ENCODE results near the gene HRH1. TPM values are rescaled to one million over a fixed set of nuclear protein-coding genes. Genes with fewer than 3 reads are reported as not detected.

The HRH1 gene
- total and polyA plus RNA-seq, 4 donors, result 2.3 to 8.3 (median 4.6) TPM

- Histone ChIP-seq H3K4me3 (no peak overlapping the region), H3K36me3 (ENCODE audit: control insufficient read depth in 4 of 4, insufficient read depth in 4 of 4, low read length in 4 of 4) (no peaks in the 10 kb centered on the region), H3K4me1 (ENCODE audit: control insufficient read depth in 5 of 5, insufficient read depth in 5 of 5, low read length in 5 of 5) (no peaks in the 10 kb centered on the region), H3K9me3 (ENCODE audit: control insufficient read depth in 4 of 4, insufficient read depth in 3 of 4, low read length in 3 of 4) (no peaks in the 10 kb centered on the region), H3K27ac (ENCODE audit: low read depth in 1 of 2, low read length in 1 of 2) (no peak overlapping the region), H3K9ac (ENCODE audit: insufficient read depth in 1 of 2, low read length in 2 of 2) (no peak overlapping the region), H3K27me3 (ENCODE audit: control insufficient read depth in 3 of 3, insufficient read depth in 3 of 3, low read length in 2 of 3) (peaks cover 0 to 10% (median 0%) of the 10 kb centered on the region in 3 donors)
- no peak for TF ChIP-seq CTCF (IDR thresholded peaks at IDR 0.05; ENCODE audit: control extremely low read depth, extremely low read depth)
- no peak for ATAC-seq (ENCODE audit: insufficient read depth, low FRiP score)
- WGBS, 2 donors, result 51 to 59% methylated on average over 3 of the region's 3 CpGs
- no peak for DNase-seq
Measured at GRCh38 chr3:11145888-11146287, 8.4 kb upstream of the HRH1 start.

- H3K27me3 ChIP-seq (ENCODE audit: control insufficient read depth in 3 of 3, insufficient read depth in 3 of 3, low read length in 2 of 3), result peaks cover 0 to 20% (median 0%) of the 10 kb centered on the region in 3 donors
- ATAC-seq (ENCODE audit: insufficient read depth, low FRiP score), result peak; percentile 8
Measured at GRCh38 chr3:11146773-11147660, 7.3 kb upstream of the HRH1 start.

GRCh38 chr3:11150256-11150655, 4.0 kb upstream of the HRH1 start:
- ATAC-seq (ENCODE audit: insufficient read depth, low FRiP score) (no peak), DNase-seq (no peak)
- 85 to 86% methylated on average over 7 of the region's 7 CpGs for WGBS, 2 donors

More at GRCh38 chr3:11146773-11147660, 7.3 kb upstream of the HRH1 start:
- no peaks in the 10 kb centered on the region for H3K36me3 ChIP-seq (ENCODE audit: control insufficient read depth in 4 of 4, insufficient read depth in 4 of 4, low read length in 4 of 4)
- DNase-seq, result no peak
- H3K4me1 ChIP-seq (ENCODE audit: control insufficient read depth in 5 of 5, insufficient read depth in 5 of 5, low read length in 5 of 5), result no peaks in the 10 kb centered on the region
- no peak for TF ChIP-seq CTCF (IDR thresholded peaks at IDR 0.05; ENCODE audit: control extremely low read depth, extremely low read depth)
- H3K9ac ChIP-seq (ENCODE audit: insufficient read depth in 1 of 2, low read length in 2 of 2), result no peak overlapping the region
- H3K4me3 ChIP-seq, result no peak overlapping the region
- WGBS, 2 donors, result 72 to 88% methylated on average over 6 of the region's 6 CpGs
- no peak overlapping the region for H3K27ac ChIP-seq (ENCODE audit: low read depth in 1 of 2, low read length in 1 of 2)
- no peaks in the 10 kb centered on the region for H3K9me3 ChIP-seq (ENCODE audit: control insufficient read depth in 4 of 4, insufficient read depth in 3 of 4, low read length in 3 of 4)

More at GRCh38 chr3:11150256-11150655, 4.0 kb upstream of the HRH1 start:
- Histone ChIP-seq H3K27me3 (ENCODE audit: control insufficient read depth in 3 of 3, insufficient read depth in 3 of 3, low read length in 2 of 3) (peaks cover 0 to 37% (median 11%) of the 10 kb centered on the region in 3 donors), H3K9ac (ENCODE audit: insufficient read depth in 1 of 2, low read length in 2 of 2) (no peak overlapping the region), H3K36me3 (ENCODE audit: control insufficient read depth in 4 of 4, insufficient read depth in 4 of 4, low read length in 4 of 4) (no peaks in the 10 kb centered on the region), H3K4me1 (ENCODE audit: control insufficient read depth in 5 of 5, insufficient read depth in 5 of 5, low read length in 5 of 5) (peaks cover 0 to 8% (median 0%) of the 10 kb centered on the region in 5 donors), H3K4me3 (no peak overlapping the region), H3K27ac (ENCODE audit: low read depth in 1 of 2, low read length in 1 of 2) (no peak overlapping the region), H3K9me3 (ENCODE audit: control insufficient read depth in 4 of 4, insufficient read depth in 3 of 4, low read length in 3 of 4) (no peaks in the 10 kb centered on the region)
- TF ChIP-seq CTCF (IDR thresholded peaks at IDR 0.05; ENCODE audit: control extremely low read depth, extremely low read depth), result no peak
